ENCODE results near the gene SEC23B.

GRCh38 chr20:18504479-18505060 lies 3.2 kb upstream of the SEC23B start:
- TF ChIP-seq, protein P1, sequence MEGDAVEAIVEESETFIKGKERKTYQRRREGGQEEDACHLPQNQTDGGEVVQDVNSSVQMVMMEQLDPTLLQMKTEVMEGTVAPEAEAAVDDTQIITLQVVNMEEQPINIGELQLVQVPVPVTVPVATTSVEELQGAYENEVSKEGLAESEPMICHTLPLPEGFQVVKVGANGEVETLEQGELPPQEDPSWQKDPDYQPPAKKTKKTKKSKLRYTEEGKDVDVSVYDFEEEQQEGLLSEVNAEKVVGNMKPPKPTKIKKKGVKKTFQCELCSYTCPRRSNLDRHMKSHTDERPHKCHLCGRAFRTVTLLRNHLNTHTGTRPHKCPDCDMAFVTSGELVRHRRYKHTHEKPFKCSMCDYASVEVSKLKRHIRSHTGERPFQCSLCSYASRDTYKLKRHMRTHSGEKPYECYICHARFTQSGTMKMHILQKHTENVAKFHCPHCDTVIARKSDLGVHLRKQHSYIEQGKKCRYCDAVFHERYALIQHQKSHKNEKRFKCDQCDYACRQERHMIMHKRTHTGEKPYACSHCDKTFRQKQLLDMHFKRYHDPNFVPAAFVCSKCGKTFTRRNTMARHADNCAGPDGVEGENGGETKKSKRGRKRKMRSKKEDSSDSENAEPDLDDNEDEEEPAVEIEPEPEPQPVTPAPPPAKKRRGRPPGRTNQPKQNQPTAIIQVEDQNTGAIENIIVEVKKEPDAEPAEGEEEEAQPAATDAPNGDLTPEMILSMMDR (IDR thresholded peaks at IDR 0.05), result no peak
- peak in 2 of 3 donors; percentile 40 to 44 for TF ChIP-seq POLR2A (IDR thresholded peaks at IDR 0.05)

All from body of pancreas (tissue), 4 donors.